WTC11 (cell line): ENCODE measurements around the gene CBFA2T3.

Source experiments
- ATF1 ChIP-seq: sonication (generic); formaldehyde crosslinking; IDR thresholded peaks from 2 replicates; pipeline ENCODE4 v1.8.1; 2023; ENCODE audit warnings: mild to moderate bottlenecking, moderate library complexity, missing genetic modification reagents
- CREB1 ChIP-seq: sonication (generic); formaldehyde crosslinking; IDR thresholded peaks from 2 replicates; pipeline ENCODE4 v1.8.0; 2023; ENCODE audit warnings: mild to moderate bottlenecking, missing genetic modification reagents
- CREM ChIP-seq: sonication (generic); formaldehyde crosslinking; IDR thresholded peaks from 2 replicates; pipeline ENCODE4 v1.8.1; 2022; ENCODE audit warnings: mild to moderate bottlenecking, missing genetic modification reagents, moderate library complexity
- FOXK1 ChIP-seq: sonication (generic); formaldehyde crosslinking; IDR thresholded peaks from 2 replicates; pipeline ENCODE4 v1.8.0; 2022; ENCODE audit warnings: mild to moderate bottlenecking, moderate library complexity, missing genetic modification reagents
- IRF2 ChIP-seq: sonication (generic); formaldehyde crosslinking; IDR thresholded peaks from 2 replicates; pipeline ENCODE4 v1.8.0; 2022; ENCODE audit warnings: low read depth, missing genetic modification reagents, borderline replicate concordance
- NR2C2 ChIP-seq: sonication (generic); formaldehyde crosslinking; IDR thresholded peaks from 2 replicates; pipeline ENCODE4 v1.8.0; 2022; ENCODE audit warnings: mild to moderate bottlenecking, missing genetic modification reagents
- TF ChIP-seq, protein P1 (sequence below): fragments of 200-600 bp; IDR thresholded peaks from 2 replicates; pipeline ENCODE4 v1.8.0; 2022; ENCODE audit warnings: antibody characterized with exemption
- TF ChIP-seq, protein P2 (sequence below): sonication (generic); formaldehyde crosslinking; IDR thresholded peaks from 2 replicates; pipeline ENCODE4 v1.8.0; 2023; ENCODE audit warnings: missing genetic modification reagents, mild to moderate bottlenecking, borderline replicate concordance
- TF ChIP-seq, protein P3 (sequence below): sonication (generic); formaldehyde crosslinking; IDR thresholded peaks from 2 replicates; pipeline ENCODE4 v1.8.1; 2023; ENCODE audit warnings: mild to moderate bottlenecking, missing genetic modification reagents
- TF ChIP-seq, protein P4 (sequence below): sonication (generic); formaldehyde crosslinking; IDR thresholded peaks from 2 replicates; pipeline ENCODE4 v1.8.1; 2022; ENCODE audit warnings: missing genetic modification reagents, borderline replicate concordance
- TF ChIP-seq, protein P5 (sequence below): sonication (generic); formaldehyde crosslinking; IDR thresholded peaks from 2 replicates; pipeline ENCODE4 v1.8.1; 2022; ENCODE audit warnings: low read depth, missing genetic modification reagents, borderline replicate concordance
- TF ChIP-seq, protein P6 (sequence below): sonication (generic); formaldehyde crosslinking; IDR thresholded peaks from 2 replicates; pipeline ENCODE4 v1.8.1; 2022; ENCODE audit warnings: mild to moderate bottlenecking, missing genetic modification reagents, moderate library complexity, borderline replicate concordance

DNA sequence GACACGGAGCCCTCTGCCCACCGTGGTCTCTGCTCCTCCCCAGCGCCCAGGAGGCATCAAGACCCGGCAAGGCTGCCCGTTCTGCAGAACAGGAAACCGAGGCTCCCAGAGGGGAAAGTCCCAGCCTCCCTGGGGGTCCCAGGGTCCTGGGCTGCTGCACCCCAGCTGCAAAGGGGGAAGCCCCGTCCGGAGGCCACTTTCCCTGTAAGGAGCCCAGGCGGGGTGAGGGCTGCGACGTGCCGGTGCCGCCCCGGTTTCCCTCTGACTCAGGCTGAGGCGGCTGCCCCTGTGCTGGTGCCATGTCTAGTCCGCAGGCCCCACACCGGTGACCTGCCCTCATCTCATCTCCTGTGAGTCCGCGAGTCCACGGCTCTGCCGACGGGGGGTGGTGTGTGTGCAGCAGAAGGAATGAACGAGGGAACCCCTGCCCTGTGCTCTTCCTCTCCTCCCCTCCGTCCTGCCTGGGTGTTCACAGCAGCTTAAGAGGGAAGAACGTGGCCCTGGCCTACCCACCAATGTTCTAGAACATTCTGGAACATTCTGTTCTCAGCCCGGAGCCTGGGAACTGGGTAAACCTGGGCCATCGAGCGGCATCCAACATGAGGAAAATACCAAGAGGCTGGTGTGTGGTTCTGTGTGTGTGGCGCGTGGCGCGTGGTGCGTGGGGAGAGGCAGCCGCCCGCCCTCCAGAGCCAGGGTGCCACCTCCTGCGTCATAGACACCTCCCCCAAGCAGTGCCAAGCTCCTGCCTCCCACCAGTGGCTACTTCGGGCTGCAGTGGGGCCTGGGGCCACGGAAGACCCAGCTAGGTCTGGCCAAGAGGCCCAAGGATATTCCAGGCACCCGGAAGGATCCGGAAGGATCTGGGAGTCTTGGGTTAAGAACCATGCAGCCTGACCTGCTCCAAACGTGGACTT lies 7.0 kb upstream of the CBFA2T3 start:
- TF ChIP-seq, protein P1, sequence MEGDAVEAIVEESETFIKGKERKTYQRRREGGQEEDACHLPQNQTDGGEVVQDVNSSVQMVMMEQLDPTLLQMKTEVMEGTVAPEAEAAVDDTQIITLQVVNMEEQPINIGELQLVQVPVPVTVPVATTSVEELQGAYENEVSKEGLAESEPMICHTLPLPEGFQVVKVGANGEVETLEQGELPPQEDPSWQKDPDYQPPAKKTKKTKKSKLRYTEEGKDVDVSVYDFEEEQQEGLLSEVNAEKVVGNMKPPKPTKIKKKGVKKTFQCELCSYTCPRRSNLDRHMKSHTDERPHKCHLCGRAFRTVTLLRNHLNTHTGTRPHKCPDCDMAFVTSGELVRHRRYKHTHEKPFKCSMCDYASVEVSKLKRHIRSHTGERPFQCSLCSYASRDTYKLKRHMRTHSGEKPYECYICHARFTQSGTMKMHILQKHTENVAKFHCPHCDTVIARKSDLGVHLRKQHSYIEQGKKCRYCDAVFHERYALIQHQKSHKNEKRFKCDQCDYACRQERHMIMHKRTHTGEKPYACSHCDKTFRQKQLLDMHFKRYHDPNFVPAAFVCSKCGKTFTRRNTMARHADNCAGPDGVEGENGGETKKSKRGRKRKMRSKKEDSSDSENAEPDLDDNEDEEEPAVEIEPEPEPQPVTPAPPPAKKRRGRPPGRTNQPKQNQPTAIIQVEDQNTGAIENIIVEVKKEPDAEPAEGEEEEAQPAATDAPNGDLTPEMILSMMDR = no peak
- TF ChIP-seq IRF2 (CRISPR knock-in tag) = no peak
- TF ChIP-seq, protein P2, sequence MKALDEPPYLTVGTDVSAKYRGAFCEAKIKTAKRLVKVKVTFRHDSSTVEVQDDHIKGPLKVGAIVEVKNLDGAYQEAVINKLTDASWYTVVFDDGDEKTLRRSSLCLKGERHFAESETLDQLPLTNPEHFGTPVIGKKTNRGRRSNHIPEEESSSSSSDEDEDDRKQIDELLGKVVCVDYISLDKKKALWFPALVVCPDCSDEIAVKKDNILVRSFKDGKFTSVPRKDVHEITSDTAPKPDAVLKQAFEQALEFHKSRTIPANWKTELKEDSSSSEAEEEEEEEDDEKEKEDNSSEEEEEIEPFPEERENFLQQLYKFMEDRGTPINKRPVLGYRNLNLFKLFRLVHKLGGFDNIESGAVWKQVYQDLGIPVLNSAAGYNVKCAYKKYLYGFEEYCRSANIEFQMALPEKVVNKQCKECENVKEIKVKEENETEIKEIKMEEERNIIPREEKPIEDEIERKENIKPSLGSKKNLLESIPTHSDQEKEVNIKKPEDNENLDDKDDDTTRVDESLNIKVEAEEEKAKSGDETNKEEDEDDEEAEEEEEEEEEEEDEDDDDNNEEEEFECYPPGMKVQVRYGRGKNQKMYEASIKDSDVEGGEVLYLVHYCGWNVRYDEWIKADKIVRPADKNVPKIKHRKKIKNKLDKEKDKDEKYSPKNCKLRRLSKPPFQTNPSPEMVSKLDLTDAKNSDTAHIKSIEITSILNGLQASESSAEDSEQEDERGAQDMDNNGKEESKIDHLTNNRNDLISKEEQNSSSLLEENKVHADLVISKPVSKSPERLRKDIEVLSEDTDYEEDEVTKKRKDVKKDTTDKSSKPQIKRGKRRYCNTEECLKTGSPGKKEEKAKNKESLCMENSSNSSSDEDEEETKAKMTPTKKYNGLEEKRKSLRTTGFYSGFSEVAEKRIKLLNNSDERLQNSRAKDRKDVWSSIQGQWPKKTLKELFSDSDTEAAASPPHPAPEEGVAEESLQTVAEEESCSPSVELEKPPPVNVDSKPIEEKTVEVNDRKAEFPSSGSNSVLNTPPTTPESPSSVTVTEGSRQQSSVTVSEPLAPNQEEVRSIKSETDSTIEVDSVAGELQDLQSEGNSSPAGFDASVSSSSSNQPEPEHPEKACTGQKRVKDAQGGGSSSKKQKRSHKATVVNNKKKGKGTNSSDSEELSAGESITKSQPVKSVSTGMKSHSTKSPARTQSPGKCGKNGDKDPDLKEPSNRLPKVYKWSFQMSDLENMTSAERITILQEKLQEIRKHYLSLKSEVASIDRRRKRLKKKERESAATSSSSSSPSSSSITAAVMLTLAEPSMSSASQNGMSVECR (CRISPR knock-in tag) = no peak
- TF ChIP-seq, protein P3, sequence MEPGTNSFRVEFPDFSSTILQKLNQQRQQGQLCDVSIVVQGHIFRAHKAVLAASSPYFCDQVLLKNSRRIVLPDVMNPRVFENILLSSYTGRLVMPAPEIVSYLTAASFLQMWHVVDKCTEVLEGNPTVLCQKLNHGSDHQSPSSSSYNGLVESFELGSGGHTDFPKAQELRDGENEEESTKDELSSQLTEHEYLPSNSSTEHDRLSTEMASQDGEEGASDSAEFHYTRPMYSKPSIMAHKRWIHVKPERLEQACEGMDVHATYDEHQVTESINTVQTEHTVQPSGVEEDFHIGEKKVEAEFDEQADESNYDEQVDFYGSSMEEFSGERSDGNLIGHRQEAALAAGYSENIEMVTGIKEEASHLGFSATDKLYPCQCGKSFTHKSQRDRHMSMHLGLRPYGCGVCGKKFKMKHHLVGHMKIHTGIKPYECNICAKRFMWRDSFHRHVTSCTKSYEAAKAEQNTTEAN (CRISPR knock-in tag) = no peak
- no peak for TF ChIP-seq NR2C2 (CRISPR knock-in tag)
- TF ChIP-seq CREB1 (CRISPR knock-in tag) = no peak
- TF ChIP-seq, protein P4, sequence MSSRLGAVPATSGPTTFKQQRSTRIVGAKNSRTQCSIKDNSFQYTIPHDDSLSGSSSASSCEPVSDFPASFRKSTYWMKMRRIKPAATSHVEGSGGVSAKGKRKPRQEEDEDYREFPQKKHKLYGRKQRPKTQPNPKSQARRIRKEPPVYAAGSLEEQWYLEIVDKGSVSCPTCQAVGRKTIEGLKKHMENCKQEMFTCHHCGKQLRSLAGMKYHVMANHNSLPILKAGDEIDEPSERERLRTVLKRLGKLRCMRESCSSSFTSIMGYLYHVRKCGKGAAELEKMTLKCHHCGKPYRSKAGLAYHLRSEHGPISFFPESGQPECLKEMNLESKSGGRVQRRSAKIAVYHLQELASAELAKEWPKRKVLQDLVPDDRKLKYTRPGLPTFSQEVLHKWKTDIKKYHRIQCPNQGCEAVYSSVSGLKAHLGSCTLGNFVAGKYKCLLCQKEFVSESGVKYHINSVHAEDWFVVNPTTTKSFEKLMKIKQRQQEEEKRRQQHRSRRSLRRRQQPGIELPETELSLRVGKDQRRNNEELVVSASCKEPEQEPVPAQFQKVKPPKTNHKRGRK = no peak
- no peak for TF ChIP-seq ATF1 (CRISPR knock-in tag)
- TF ChIP-seq FOXK1 (CRISPR knock-in tag) = no peak
- TF ChIP-seq CREM (CRISPR knock-in tag) = no peak
- TF ChIP-seq, protein P5, sequence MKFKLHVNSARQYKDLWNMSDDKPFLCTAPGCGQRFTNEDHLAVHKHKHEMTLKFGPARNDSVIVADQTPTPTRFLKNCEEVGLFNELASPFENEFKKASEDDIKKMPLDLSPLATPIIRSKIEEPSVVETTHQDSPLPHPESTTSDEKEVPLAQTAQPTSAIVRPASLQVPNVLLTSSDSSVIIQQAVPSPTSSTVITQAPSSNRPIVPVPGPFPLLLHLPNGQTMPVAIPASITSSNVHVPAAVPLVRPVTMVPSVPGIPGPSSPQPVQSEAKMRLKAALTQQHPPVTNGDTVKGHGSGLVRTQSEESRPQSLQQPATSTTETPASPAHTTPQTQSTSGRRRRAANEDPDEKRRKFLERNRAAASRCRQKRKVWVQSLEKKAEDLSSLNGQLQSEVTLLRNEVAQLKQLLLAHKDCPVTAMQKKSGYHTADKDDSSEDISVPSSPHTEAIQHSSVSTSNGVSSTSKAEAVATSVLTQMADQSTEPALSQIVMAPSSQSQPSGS (CRISPR knock-in tag) = no peak
- TF ChIP-seq, protein P6, sequence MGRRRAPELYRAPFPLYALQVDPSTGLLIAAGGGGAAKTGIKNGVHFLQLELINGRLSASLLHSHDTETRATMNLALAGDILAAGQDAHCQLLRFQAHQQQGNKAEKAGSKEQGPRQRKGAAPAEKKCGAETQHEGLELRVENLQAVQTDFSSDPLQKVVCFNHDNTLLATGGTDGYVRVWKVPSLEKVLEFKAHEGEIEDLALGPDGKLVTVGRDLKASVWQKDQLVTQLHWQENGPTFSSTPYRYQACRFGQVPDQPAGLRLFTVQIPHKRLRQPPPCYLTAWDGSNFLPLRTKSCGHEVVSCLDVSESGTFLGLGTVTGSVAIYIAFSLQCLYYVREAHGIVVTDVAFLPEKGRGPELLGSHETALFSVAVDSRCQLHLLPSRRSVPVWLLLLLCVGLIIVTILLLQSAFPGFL (CRISPR knock-in tag) = no peak
